Dendritic cell treated with granulocyte-macrophage colony-stimulating factor and Interleukin-4, amounts not matched to agents 40 ng/mL and 50 ng/mL, for 4 days (primary cell): ENCODE results near the gene GABRB3.

ENCODE experiments used
- H3K27ac Mint-ChIP-seq: one replicate; pipeline ENCODE4 v1.8.0; 2022; ENCODE audit warnings: mild to moderate bottlenecking, mixed read lengths
- H3K27me3 Mint-ChIP-seq: one replicate; pipeline ENCODE4 v1.8.0; 2022; ENCODE audit warnings: mild to moderate bottlenecking, mixed read lengths
- H3K36me3 Mint-ChIP-seq: one replicate; pipeline ENCODE4 v1.8.0; 2022; ENCODE audit warnings: low read depth, mixed read lengths
- H3K4me1 Mint-ChIP-seq: one replicate; pipeline ENCODE4 v1.8.0; 2022; ENCODE audit warnings: low read depth, mixed read lengths
- H3K4me3 Mint-ChIP-seq: one replicate; pipeline ENCODE4 v1.8.0; 2022; ENCODE audit warnings: mild to moderate bottlenecking, moderate library complexity, mixed read lengths
- H3K9me3 Mint-ChIP-seq: one replicate; pipeline ENCODE4 v1.8.0; 2022; ENCODE audit warnings: mixed read lengths
- intact Hi-C: fragments of 100-400 bp; cut with micrococcal nuclease; formaldehyde crosslinking; loops from one replicate; pipeline ENCODE4 v1.15.0; 2022

The GABRB3 gene

DNA sequence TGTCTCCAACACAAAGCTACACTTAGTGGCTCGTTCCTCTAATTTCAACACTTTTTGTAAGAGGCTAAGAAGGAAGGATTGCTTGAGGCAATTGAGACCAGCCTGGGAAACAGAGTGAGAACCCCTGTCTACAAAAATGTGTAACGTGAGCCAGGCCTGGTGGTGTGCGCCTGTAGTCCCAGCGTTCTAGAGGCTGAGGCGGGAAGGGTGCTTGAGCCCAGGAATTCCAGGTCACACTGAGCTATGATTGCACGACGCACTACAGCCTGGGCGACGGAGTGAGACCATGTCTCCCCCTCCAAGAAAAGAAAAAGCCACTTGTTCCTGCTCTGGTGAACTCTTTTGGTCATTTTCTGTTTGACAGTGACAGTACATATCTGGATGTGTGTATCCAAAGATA lies 127.9 kb downstream of the GABRB3 start:
- intact Hi-C loops: no loop called here
- no peaks in the 10 kb centered on the region for H3K36me3 Mint-ChIP-seq
- peaks cover 51% of the 10 kb centered on the region for H3K9me3 Mint-ChIP-seq
- H3K27me3 Mint-ChIP-seq: no peaks in the 10 kb centered on the region
- H3K27ac Mint-ChIP-seq: no peak overlapping the region
- no peaks in the 10 kb centered on the region for H3K4me1 Mint-ChIP-seq
- no peak overlapping the region for H3K4me3 Mint-ChIP-seq

DNA sequence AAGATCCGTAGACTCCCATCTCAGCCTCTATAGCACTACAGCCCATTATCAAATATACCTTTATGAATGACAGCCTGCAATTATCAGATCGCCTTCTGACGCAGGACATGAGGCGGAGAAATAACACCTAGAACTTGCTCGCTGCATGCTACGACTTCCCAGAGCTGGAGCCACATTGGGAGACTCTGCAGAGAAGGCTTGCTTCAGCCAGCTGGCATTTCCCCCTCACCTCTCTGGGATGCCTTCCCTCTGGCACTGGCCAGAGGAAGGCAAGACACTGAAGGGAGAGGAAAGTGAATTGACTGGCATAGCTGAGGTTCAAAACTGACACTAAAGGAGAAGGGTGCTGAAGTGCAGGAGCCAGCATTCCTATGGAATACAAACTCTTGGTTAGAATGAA lies 131.7 kb downstream of the GABRB3 start:
- H3K9me3 Mint-ChIP-seq: peaks cover 34% of the 10 kb centered on the region
- intact Hi-C loops: no loop called here
- H3K27me3 Mint-ChIP-seq: no peaks in the 10 kb centered on the region
- no peak overlapping the region for H3K4me3 Mint-ChIP-seq
- H3K4me1 Mint-ChIP-seq: no peaks in the 10 kb centered on the region
- no peak overlapping the region for H3K27ac Mint-ChIP-seq
- H3K36me3 Mint-ChIP-seq: no peaks in the 10 kb centered on the region

DNA sequence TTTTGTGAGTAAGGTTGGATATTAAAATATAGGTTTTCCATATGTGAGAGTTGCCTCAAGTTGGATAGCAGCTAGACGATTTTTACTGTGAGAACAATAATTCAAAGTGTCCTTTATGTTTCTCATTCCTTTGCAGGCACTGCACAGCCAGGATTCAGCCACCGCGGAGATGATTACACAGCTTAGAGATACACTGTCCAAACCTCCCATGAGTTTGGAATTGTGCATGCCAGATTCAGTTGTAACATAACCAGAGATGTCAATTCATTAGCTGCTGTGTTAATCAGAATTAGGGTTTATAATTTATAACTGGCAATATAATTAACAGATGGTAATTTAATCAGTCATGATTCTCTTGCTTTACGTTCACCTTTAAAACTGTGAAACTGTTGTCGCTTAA lies 132.3 kb downstream of the GABRB3 start:
- no peaks in the 10 kb centered on the region for H3K4me1 Mint-ChIP-seq
- H3K27ac Mint-ChIP-seq: no peak overlapping the region
- H3K4me3 Mint-ChIP-seq: no peak overlapping the region
- H3K27me3 Mint-ChIP-seq: no peaks in the 10 kb centered on the region
- intact Hi-C loops: no loop called here
- H3K36me3 Mint-ChIP-seq: no peaks in the 10 kb centered on the region
- H3K9me3 Mint-ChIP-seq: peaks cover 36% of the 10 kb centered on the region

DNA sequence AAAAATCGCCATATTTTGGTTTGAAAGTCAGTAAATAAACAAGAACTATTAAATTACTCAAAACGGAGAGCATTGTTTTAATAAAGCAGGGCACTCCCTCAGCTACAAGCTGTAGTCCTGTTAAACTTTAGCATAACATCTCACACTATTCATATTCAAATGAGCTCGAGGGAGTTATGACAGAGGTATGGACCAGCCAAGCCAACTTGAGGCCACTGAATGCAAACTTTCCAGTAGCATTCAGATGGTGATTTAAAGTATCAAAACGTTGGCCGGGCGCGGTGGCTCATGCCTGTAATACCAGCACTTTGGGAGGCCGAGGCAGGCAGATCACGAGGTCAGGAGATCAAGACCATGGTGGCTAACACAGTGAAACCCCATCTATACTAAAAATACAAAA lies 132.9 kb downstream of the GABRB3 start:
- Mint-ChIP-seq H3K27ac (no peak overlapping the region), H3K9me3 (peaks cover 36% of the 10 kb centered on the region), H3K36me3 (no peaks in the 10 kb centered on the region), H3K4me1 (no peaks in the 10 kb centered on the region), H3K4me3 (no peak overlapping the region), H3K27me3 (no peaks in the 10 kb centered on the region)
- intact Hi-C loops: no loop called here

DNA sequence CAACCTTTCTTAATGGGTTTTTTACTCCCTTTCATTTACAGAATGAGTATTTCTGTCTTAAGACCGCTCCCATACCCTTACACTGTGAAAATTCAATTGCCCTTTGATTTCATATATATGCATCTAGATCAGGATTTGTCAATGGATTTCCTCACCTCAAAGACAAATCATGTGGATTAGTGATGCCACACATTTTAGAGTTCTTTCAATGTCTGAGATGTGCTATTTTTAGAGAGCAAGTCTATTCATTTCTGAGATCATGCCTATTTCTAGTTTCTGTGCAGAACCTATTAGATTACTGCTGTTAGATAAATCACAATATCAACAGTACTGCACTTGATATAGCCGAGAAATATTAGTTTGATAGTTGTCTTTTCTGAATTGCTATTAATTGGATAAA lies 137.3 kb downstream of the GABRB3 start:
- Mint-ChIP-seq H3K36me3 (no peaks in the 10 kb centered on the region), H3K9me3 (peaks cover 15% of the 10 kb centered on the region), H3K27ac (no peak overlapping the region), H3K4me3 (no peak overlapping the region), H3K27me3 (no peaks in the 10 kb centered on the region), H3K4me1 (no peaks in the 10 kb centered on the region)
- intact Hi-C loops: no loop called here

DNA sequence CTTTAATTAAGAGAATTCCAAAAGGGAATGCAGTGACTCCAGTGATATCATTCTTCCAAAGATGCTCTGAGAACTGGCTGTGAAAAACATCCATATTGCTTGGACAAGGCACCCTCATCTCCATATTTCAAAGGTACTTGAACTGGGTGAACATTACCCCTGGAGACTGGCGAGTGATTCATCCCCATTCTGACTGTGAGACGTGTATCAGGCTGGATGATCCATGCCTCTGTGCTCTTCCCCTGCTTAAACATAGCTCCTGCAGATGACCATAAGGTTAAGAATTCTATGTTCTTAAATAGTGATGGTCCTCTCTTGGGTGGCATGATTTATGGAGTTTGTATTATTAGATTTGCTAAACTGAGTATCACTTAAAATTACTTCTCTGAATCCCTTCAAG lies 137.8 kb downstream of the GABRB3 start:
- no peaks in the 10 kb centered on the region for H3K36me3 Mint-ChIP-seq
- peaks cover 15% of the 10 kb centered on the region for H3K9me3 Mint-ChIP-seq
- no peak overlapping the region for H3K4me3 Mint-ChIP-seq
- no peaks in the 10 kb centered on the region for H3K27me3 Mint-ChIP-seq
- H3K4me1 Mint-ChIP-seq: no peaks in the 10 kb centered on the region
- intact Hi-C loops: no loop called here
- no peak overlapping the region for H3K27ac Mint-ChIP-seq

DNA sequence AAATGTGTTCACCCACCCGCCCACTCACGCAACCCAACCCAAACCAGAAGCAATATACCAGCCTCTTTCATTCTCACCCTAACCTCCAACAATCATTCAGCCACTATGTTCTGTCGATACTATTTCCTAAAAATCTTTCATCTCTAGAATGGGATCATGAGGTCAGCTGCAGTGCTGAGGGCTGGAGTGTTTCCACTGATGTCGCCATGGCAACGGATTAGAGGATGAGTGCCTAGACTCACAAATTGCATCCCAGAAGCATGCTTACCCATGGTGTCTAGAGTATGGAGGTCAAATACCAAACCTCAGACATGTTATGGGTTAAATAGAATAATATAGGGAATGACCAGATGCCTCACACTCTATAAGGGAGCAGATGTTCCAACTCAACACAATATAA lies 138.5 kb downstream of the GABRB3 start:
- H3K4me3 Mint-ChIP-seq: no peak overlapping the region
- intact Hi-C loops: no loop called here
- H3K4me1 Mint-ChIP-seq: no peaks in the 10 kb centered on the region
- no peaks in the 10 kb centered on the region for H3K36me3 Mint-ChIP-seq
- no peak overlapping the region for H3K27ac Mint-ChIP-seq
- H3K9me3 Mint-ChIP-seq: peaks cover 22% of the 10 kb centered on the region
- no peaks in the 10 kb centered on the region for H3K27me3 Mint-ChIP-seq

DNA sequence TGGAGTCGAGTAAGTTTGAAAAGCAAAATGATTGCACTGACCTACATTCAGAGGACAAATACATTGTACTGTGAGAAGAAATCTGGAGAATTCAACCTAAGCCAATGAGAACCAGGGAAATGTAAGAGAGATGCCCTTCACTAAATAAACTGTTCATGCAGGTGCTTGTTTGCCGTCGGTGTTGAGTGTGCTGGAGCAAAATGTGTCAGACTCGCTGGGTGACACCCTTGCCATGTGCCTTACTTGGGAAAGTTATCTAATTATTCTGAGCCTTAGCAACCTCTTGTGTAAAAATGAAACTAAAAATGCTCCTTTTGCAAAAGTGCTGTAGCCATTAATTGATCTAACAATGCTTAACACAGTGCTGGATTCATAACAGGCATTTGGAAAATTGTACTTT lies 140.4 kb downstream of the GABRB3 start:
- Mint-ChIP-seq H3K4me1 (no peaks in the 10 kb centered on the region), H3K4me3 (no peak overlapping the region), H3K27me3 (no peaks in the 10 kb centered on the region), H3K36me3 (no peaks in the 10 kb centered on the region), H3K9me3 (peaks cover 40% of the 10 kb centered on the region), H3K27ac (no peak overlapping the region)
- intact Hi-C loops: no loop called here

DNA sequence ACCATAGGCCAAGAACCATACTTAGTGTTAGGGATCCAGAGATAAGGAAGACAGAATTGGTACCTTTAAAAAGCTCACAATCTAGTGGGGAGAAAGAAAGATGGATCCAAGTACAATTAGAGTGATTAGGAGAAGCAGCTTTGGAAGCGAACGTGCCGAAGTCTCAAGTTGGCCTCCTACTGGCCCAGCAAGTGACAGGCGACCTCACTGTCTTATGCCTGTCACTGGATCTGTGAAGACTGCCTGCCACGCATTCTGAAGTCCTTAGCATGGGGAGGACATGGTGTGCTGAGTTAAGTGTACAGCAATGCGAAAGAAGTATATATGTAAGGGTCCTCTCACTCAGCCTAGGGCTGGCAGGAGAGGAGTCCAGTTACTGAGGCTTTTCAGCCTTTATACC lies 141.0 kb downstream of the GABRB3 start:
- Mint-ChIP-seq H3K36me3 (no peaks in the 10 kb centered on the region), H3K27me3 (no peaks in the 10 kb centered on the region), H3K4me1 (no peaks in the 10 kb centered on the region), H3K4me3 (no peak overlapping the region), H3K9me3 (peaks cover 41% of the 10 kb centered on the region), H3K27ac (no peak overlapping the region)
- intact Hi-C loops: no loop called here

DNA sequence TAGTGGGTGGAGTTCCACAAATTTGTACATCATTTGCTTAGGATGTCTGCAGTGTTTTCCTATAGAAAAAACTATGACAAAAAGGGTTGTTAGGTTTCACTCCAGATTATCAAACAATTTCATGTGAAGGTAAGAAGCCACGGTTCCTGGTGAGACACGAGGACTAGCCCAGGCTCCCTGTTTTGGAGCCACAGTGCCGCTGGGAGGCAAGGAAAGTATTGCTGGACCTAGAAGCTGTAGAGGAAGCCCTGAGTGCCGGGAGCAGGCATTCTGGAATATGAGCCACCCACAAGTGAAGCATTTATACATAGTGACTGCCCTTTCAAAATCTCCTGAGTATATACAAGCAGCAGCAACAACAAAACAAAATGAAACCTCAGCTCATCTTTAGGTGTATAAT lies 142.0 kb downstream of the GABRB3 start:
- H3K4me3 Mint-ChIP-seq: no peak overlapping the region
- H3K27ac Mint-ChIP-seq: no peak overlapping the region
- no peaks in the 10 kb centered on the region for H3K36me3 Mint-ChIP-seq
- H3K9me3 Mint-ChIP-seq: peaks cover 41% of the 10 kb centered on the region
- intact Hi-C loops: no loop called here
- no peaks in the 10 kb centered on the region for H3K4me1 Mint-ChIP-seq
- H3K27me3 Mint-ChIP-seq: no peaks in the 10 kb centered on the region

DNA sequence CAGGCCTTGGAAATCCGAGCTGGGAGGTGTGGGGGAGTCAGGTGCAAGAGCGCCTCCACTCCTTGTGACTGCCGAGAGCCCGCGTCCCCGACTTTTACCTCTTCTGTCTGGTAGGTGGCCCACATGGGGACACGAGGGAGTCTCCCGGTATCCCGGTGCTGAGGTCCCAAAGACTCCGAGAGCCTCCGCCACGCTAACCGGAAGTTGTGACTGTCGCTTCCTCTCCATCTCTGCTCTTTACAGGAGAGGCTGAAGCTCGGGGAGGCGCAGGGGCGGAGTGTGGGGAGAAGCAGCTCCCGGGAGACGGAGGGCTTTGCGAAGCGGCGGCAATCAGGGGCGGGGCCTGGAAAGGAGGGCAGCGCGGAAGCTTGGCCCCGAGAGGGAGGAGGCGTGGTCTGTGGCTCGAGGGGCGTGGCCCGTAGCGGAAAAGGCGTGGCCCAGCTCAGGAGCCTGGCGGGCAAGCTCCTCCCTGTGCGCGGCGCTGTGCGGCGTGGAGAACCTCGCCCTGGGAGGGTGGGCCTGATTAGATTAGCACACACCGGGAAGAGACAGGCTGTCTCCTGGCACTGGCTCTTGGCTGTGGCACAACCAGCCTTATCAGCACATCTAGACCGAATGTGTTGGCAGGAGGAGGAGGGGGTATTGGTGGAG lies 143.9 kb downstream of the GABRB3 start:
- Mint-ChIP-seq H3K4me3 (peak overlapping the region; percentile 42), H3K27ac (no peak overlapping the region), H3K9me3 (peaks cover 60% of the 10 kb centered on the region), H3K4me1 (no peaks in the 10 kb centered on the region), H3K27me3 (no peaks in the 10 kb centered on the region), H3K36me3 (no peaks in the 10 kb centered on the region)
- intact Hi-C loops: no loop called here

DNA sequence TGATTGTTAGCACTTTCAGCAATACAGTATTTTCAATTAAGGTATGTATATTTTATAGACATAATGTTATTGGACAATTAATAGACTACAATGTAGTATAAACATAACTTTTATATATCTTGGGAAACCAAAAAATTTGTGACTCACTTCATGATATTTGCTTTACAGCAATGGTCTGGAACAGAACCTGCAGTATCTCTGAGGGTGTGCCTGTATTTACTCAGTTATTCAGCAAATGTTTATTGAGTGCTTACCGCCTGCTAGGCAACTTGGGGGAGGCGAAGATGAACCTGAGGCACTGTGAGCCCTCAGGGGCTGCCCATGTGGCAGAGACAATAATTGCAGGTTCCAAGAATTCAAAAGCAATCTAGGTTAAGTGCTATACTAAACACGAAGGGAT lies 144.8 kb downstream of the GABRB3 start:
- H3K36me3 Mint-ChIP-seq: no peaks in the 10 kb centered on the region
- intact Hi-C loops: no loop called here
- H3K27ac Mint-ChIP-seq: no peak overlapping the region
- H3K9me3 Mint-ChIP-seq: peaks cover 68% of the 10 kb centered on the region
- no peak overlapping the region for H3K4me3 Mint-ChIP-seq
- H3K4me1 Mint-ChIP-seq: no peaks in the 10 kb centered on the region
- H3K27me3 Mint-ChIP-seq: no peaks in the 10 kb centered on the region

DNA sequence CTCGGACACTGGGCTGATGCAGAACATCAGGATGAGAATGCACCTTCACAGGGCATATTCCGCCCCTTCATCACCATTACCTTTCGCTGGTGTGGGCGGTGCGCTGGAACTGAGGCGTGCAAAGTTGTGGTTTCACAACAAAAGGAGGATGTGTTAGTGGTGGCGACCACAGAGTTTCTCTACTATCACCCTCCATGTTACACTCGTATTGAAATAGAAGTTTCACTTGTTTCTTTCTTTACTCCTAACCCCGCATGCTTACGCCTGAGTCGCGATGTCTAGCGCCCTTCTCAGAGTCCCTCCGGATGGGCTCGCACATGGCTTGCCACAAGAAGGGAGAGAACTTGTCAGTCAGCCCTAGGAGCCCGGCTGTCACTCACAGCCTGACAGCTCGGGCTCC lies 148.7 kb downstream of the GABRB3 start:
- no peak overlapping the region for H3K4me3 Mint-ChIP-seq
- H3K4me1 Mint-ChIP-seq: no peaks in the 10 kb centered on the region
- no peaks in the 10 kb centered on the region for H3K36me3 Mint-ChIP-seq
- H3K27me3 Mint-ChIP-seq: no peaks in the 10 kb centered on the region
- H3K9me3 Mint-ChIP-seq: peaks cover 68% of the 10 kb centered on the region
- intact Hi-C loops: no loop called here
- no peak overlapping the region for H3K27ac Mint-ChIP-seq

DNA sequence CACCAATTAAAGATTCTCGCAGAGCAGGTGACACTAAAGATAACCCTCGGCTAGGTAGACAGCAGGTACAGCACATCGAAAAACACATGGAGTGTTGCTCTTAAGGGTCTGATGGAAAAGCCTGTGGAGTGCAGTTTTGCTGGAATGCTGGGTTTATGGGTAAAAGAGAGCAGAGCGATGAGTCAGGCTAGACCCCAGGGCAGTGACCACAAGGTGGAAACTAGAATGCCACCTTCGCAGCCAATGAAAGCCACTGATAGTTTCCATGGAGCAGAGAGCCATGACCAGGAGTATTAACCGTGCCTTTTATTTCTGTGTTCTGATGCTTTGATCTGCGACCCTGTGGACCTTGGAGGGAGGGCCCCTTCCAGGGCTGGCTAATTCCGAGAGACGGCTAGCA lies 149.8 kb downstream of the GABRB3 start:
- intact Hi-C loops: no loop called here
- H3K4me1 Mint-ChIP-seq: no peaks in the 10 kb centered on the region

DNA sequence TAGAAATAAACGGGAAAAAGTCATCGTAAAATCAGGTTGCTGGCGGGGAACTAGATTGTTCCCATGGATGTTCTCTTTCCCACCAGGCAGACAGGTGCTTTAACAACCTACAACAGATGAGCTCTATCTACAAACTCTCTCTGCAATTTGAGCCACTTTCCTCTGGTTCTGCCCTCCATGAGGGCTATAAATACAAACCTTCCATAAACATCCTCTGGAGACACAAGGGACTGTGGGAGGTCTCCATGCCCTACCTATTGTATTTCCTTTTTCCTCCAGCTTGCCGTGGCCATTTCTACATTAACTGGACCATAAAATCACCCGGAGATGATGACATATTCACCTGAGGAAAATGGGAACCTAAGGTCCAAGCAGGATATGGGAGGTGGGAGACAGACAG lies 151.1 kb downstream of the GABRB3 start:
- H3K4me3 Mint-ChIP-seq: no peak overlapping the region
- H3K27me3 Mint-ChIP-seq: no peaks in the 10 kb centered on the region
- H3K27ac Mint-ChIP-seq: no peak overlapping the region
- intact Hi-C loops: no loop called here
- no peaks in the 10 kb centered on the region for H3K4me1 Mint-ChIP-seq
- no peaks in the 10 kb centered on the region for H3K36me3 Mint-ChIP-seq
- H3K9me3 Mint-ChIP-seq: peaks cover 45% of the 10 kb centered on the region

More for the DNA sequence above, 149.8 kb downstream of the GABRB3 start:
- H3K27ac Mint-ChIP-seq: no peak overlapping the region
- H3K9me3 Mint-ChIP-seq: peaks cover 58% of the 10 kb centered on the region
- no peaks in the 10 kb centered on the region for H3K27me3 Mint-ChIP-seq
- H3K4me3 Mint-ChIP-seq: no peak overlapping the region
- H3K36me3 Mint-ChIP-seq: no peaks in the 10 kb centered on the region
